HepG2 (cell line): Measurements from ENCODE around the gene LGALS4.
"Not testable (repeated sequence)": the region's sequence is repeated elsewhere in the genome, so short reads cannot be mapped to it uniquely, and the experiment has no call there.

ENCODE experiments used
- BRF2 ChIP-seq: sonication (generic); formaldehyde crosslinking; IDR thresholded peaks from 2 replicates; pipeline ENCODE4 v1.8.1; 2022; ENCODE audit warnings: mild to moderate bottlenecking, missing genetic modification reagents
- CTCF ChIP-seq: sonication (generic); formaldehyde crosslinking; IDR thresholded peaks from 2 replicates; pipeline ENCODE4 v1.5.0; 2020; ENCODE audit warnings: mild to moderate bottlenecking, missing genetic modification reagents, moderate library complexity
- EHMT2 ChIP-seq: fragments of 200-600 bp; sonication (generic); IDR thresholded peaks from 2 replicates; pipeline ENCODE4 v1.7.0; 2017; ENCODE audit warnings: antibody characterized with exemption, low read depth, low read length, borderline replicate concordance
- PBX3 ChIP-seq: sonication (generic); formaldehyde crosslinking; IDR thresholded peaks from 2 replicates; pipeline ENCODE4 v1.8.1; 2023; ENCODE audit warnings: missing genetic modification reagents, inconsistent platforms, borderline replicate concordance
- POLR2A ChIP-seq, 2 experiments: IDR thresholded peaks; 2 replicates each; pipeline ENCODE4 v1.6.1; 2011; ENCODE audit warnings: low read depth in 2 of 2, low read length in 2 of 2, mild to moderate bottlenecking in 1 of 2, moderate library complexity in 1 of 2; ENCODE audit not compliant: insufficient read depth in 1 of 2
- SRF ChIP-seq: IDR thresholded peaks from 2 replicates; pipeline ENCODE4 v1.6.1; 2011; ENCODE audit warnings: mild to moderate bottlenecking, low read depth, low read length, moderate library complexity
- USF2 ChIP-seq, 2 experiments: sonication (generic) in 1 of 2; formaldehyde crosslinking in 1 of 2; IDR thresholded peaks; 2 replicates each; pipeline versions ENCODE4 v1.5.1 to v1.6.1; 2011 to 2020; ENCODE audit warnings: borderline replicate concordance in 1 of 2, low read depth in 1 of 2, low read length in 1 of 2, mild to moderate bottlenecking in 1 of 2, missing genetic modification reagents in 1 of 2, moderate library complexity in 1 of 2
- ZFP36 ChIP-seq: fragments of 150-350 bp; IDR thresholded peaks from 2 replicates; pipeline ENCODE4 v1.6.1; 2018; ENCODE audit warnings: borderline replicate concordance, low read length, low read depth; ENCODE audit not compliant: partially characterized antibody

- TF ChIP-seq ZFP36; CTCF (CRISPR knock-in tag); BRF2 (CRISPR knock-in tag); PBX3 (CRISPR knock-in tag); SRF; POLR2A (IDR thresholded peaks at IDR 0.05; ENCODE audit: insufficient read depth in 1 of 2, low read depth in 2 of 2, low read length in 2 of 2); USF2 (IDR thresholded peaks at IDR 0.05; ENCODE audit: low read depth, low read length); USF2 (CRISPR knock-in tag; IDR thresholded peaks at IDR 0.05; ENCODE audit: borderline replicate concordance); EHMT2: not testable (repeated sequence)
These were observed 50.8 kb downstream of the LGALS4 start for GRCh38 chr19:38761884-38762389.
